ENCODE measurements around the gene GYS1.

GYS1 gene

GRCh38 chr19:48988286-48988685, 4.8 kb downstream of the GYS1 start:
- DNase-seq: no peak

GRCh38 chr19:48987323-48987722, 5.8 kb downstream of the GYS1 start:
- no peak for DNase-seq

- DNase-seq: no peak
Measured at GRCh38 chr19:48986211-48986610, 6.9 kb downstream of the GYS1 start.

DNA sequence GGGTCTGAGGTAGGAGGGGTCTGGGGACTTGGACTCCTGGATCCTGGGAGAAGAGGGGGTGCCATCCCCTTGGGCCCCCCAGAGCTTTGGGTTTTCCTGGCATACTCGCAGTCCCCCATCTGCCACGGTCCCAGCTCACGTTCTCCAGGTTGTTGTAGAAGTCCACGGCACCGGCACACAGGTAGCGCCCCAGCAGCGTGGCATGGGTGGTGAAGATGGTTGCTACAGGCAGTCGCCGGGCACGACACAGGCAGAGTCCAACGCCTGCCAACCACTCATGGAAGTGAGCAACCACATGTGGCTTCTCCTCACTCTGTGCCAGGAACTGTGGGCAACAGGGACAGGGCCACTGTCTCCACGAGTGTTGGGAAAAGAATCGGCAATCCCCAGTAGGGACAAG, 7.4 kb downstream of the GYS1 start:
- no peak for DNase-seq

GRCh38 chr19:48982280-48982679, 10.8 kb downstream of the GYS1 start:
- no peak for DNase-seq

DNA sequence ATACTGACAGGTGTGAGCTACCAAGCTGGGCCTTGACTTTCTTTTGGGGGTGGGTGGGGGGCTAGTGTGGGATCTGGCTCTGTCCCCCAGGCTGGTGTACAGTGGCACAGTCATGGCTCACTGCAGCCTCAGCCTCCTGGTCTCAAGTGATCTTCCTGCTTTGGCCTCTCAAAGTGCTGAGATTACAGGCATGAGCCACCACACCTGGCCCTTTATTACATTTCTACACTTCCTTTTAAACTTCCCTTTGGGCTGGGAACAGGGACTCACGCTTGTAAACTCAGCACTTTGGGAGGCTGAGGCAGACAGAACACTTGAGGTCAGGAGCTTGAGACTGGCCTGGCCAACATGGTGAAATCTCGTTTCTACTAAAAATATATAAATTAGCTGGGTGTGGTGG, 16.0 kb downstream of the GYS1 start:
- no peak for DNase-seq

- DNase-seq: peak; percentile 58
Measured at GRCh38 chr19:48975947-48976847, 16.9 kb downstream of the GYS1 start.

DNA sequence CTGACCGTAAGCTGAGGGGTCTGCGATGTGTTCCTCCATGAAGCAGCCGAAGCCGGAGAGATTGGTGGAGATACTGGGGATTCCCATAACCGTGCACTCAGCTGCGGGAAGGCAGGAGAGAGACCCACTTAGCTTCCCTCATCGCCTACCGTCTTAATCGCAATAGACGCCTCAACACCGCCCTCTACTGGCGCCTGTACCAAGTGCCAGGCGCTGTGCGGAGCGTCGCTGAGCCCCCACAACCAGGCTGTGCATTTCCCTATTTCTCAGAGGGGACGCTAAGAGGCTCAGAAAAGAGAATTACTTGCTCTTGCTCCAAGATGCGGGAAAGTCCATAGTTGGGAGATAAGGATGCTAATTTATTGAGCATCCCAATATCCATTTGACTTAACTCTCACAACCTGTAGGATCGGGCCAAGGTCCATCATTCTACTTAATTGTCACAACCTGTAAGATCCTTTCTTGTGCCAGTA, 22.1 kb downstream of the GYS1 start:
- DNase-seq: peak; percentile 83

DNA sequence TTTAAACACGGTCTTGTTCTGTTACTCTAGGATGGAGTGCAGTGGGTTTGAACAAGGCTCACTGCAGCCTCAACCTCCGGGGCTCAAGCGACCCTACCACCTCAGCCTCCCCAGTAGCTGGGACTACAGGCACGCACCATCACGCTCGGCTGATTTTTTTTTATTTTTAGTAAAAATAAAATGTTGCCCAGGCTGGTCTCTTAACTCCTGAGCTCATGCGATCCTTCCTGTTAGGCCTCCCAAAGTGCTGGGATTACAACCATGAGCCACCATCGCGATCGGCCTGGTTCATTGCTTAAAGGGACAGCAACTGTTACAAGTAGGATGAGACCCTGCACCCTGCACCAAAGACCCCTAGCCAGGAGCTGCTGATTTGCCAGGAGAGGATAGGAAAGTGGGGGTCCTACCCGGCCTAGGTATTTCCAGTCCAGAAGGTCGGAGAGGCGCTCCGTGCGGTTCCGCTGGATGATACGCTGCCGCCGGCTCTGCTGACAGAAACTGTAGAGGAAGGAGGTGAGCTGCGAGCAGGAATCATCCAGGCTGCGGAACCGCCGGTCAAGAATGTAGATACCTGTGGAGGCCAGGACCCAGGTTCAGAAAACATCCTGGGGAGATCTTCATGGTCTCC, 22.9 kb downstream of the GYS1 start:
- no peak for DNase-seq

- DNase-seq: no peak
Measured at GRCh38 chr19:48969276-48970138, 23.6 kb downstream of the GYS1 start.

- no peak for DNase-seq
Measured at GRCh38 chr19:48968813-48969218, 24.3 kb downstream of the GYS1 start.

- DNase-seq: no peak
Measured at GRCh38 chr19:48968179-48968661, 24.9 kb downstream of the GYS1 start.

- DNase-seq: peak; percentile 43
Measured at GRCh38 chr19:48967346-48968178, 25.5 kb downstream of the GYS1 start.

- DNase-seq: no peak
Measured at GRCh38 chr19:48966541-48967345, 26.4 kb downstream of the GYS1 start.

GRCh38 chr19:48965806-48966540, 27.1 kb downstream of the GYS1 start:
- peak; percentile 90 for DNase-seq

GRCh38 chr19:48965040-48965805, 27.9 kb downstream of the GYS1 start, which contains the start of gene FTL:
Gene FTL (plus strand): TSS chr19:48965309. CDS start chr19:48965508, 199 bp downstream.
- peak; percentile 94 for DNase-seq

- no peak for DNase-seq
Measured at GRCh38 chr19:48964205-48965039, 28.7 kb downstream of the GYS1 start.

GRCh38 chr19:48963371-48964204, 29.5 kb downstream of the GYS1 start:
- DNase-seq: peak; percentile 56

Measured in CD4-positive, alpha-beta T cell treated with Interleukin-17A for 1 hour (primary cell).